Suprapubic skin (tissue), 3 donors: ENCODE data around the gene ANKUB1.

ENCODE experiments used
- EP300 ChIP-seq: sonication (generic); formaldehyde crosslinking; IDR thresholded peaks from one replicate; pipeline ENCODE4 v1.6.1; 2017; ENCODE audit warnings: antibody characterized with exemption
- TF ChIP-seq, protein P1 (sequence below), 2 donors: fragments of 200-600 bp in 1 of 2; fragments of 450-650 bp in 1 of 2; sonication (generic) in 1 of 2; IDR thresholded peaks; one replicate each; pipeline ENCODE4 v1.5.1; 2016 to 2019; ENCODE audit warnings: antibody characterized with exemption in 2 of 2, mild to moderate bottlenecking in 1 of 2, moderate library complexity in 1 of 2

DNA sequence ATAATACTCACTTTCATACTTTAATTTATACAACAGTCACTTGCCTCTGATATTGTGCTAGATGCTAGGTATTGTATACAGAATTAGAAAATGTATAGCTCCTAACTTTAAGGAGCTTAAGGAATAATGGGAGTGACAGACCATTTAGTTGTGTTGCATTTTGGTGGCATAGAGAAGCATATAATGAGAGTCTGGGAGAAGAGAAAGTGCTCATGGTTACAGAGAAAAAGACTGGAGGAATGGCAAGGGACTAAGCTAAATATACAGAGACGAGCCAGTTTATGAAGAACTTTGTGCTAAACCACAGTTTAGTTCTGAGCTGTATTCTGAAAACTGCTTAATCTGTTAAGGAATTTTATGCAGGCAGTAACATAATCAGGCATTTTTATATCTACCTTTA, 27.1 kb upstream of the ANKUB1 start:
- TF ChIP-seq, protein P1, sequence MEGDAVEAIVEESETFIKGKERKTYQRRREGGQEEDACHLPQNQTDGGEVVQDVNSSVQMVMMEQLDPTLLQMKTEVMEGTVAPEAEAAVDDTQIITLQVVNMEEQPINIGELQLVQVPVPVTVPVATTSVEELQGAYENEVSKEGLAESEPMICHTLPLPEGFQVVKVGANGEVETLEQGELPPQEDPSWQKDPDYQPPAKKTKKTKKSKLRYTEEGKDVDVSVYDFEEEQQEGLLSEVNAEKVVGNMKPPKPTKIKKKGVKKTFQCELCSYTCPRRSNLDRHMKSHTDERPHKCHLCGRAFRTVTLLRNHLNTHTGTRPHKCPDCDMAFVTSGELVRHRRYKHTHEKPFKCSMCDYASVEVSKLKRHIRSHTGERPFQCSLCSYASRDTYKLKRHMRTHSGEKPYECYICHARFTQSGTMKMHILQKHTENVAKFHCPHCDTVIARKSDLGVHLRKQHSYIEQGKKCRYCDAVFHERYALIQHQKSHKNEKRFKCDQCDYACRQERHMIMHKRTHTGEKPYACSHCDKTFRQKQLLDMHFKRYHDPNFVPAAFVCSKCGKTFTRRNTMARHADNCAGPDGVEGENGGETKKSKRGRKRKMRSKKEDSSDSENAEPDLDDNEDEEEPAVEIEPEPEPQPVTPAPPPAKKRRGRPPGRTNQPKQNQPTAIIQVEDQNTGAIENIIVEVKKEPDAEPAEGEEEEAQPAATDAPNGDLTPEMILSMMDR (IDR thresholded peaks at IDR 0.05): no peak
- TF ChIP-seq EP300: no peak
